HEK293 (cell line): ENCODE data around the gene TLE3.

Experiments
- BCL11B ChIP-seq: fragments of 450-650 bp; formaldehyde crosslinking; IDR thresholded peaks from 2 replicates; pipeline ENCODE4 v1.5.1; 2016; ENCODE audit warnings: low read depth, missing biosample characterization, missing genetic modification characterization
- MYNN ChIP-seq: fragments of 450-650 bp; formaldehyde crosslinking; IDR thresholded peaks from 2 replicates; pipeline ENCODE4 v1.5.1; 2016; ENCODE audit warnings: missing biosample characterization, missing genetic modification characterization, borderline replicate concordance
- TRIM28 ChIP-seq: IDR thresholded peaks from 2 replicates; pipeline ENCODE4 v1.6.1; 2011; ENCODE audit warnings: low read length, control low read depth, borderline replicate concordance
- ZFP3 ChIP-seq: fragments of 450-650 bp; formaldehyde crosslinking; IDR thresholded peaks from 2 replicates; pipeline ENCODE4 v1.5.1; 2016; ENCODE audit warnings: low read depth, missing biosample characterization, missing genetic modification characterization
- ZFP41 ChIP-seq: fragments of 450-650 bp; formaldehyde crosslinking; IDR thresholded peaks from 2 replicates; pipeline ENCODE4 v1.5.1; 2016; ENCODE audit warnings: missing biosample characterization, missing genetic modification characterization, borderline replicate concordance
- ZNF394 ChIP-seq: fragments of 450-650 bp; formaldehyde crosslinking; IDR thresholded peaks from 2 replicates; pipeline ENCODE4 v1.5.1; 2016; ENCODE audit warnings: missing biosample characterization, missing genetic modification characterization, mild to moderate bottlenecking, moderate library complexity, borderline replicate concordance
- ZNF423 ChIP-seq: fragments of 450-650 bp; formaldehyde crosslinking; IDR thresholded peaks from 2 replicates; pipeline ENCODE4 v1.5.1; 2016; ENCODE audit warnings: missing biosample characterization, missing genetic modification characterization
- ZNF510 ChIP-seq: fragments of 450-650 bp; formaldehyde crosslinking; IDR thresholded peaks from 2 replicates; pipeline ENCODE4 v1.5.1; 2018; ENCODE audit warnings: mild to moderate bottlenecking, missing genetic modification characterization, missing biosample characterization; ENCODE audit not compliant: insufficient replicate concordance
- ZNF76 ChIP-seq: fragments of 450-650 bp; formaldehyde crosslinking; IDR thresholded peaks from 2 replicates; pipeline ENCODE4; 2016; ENCODE audit warnings: low read depth, missing biosample characterization, missing genetic modification characterization, borderline replicate concordance
- ZNF785 ChIP-seq: fragments of 450-650 bp; formaldehyde crosslinking; IDR thresholded peaks from 2 replicates; pipeline ENCODE4 v1.5.1; 2016; ENCODE audit warnings: missing biosample characterization, missing genetic modification characterization
- TF ChIP-seq, protein P1 (sequence below): fragments of 450-650 bp; formaldehyde crosslinking; IDR thresholded peaks from 2 replicates; pipeline ENCODE4 v1.5.1; 2016; ENCODE audit warnings: missing biosample characterization, missing genetic modification characterization
- TF ChIP-seq, protein P2 (sequence below): fragments of 450-650 bp; formaldehyde crosslinking; IDR thresholded peaks from 2 replicates; pipeline ENCODE4 v1.5.1; 2016; ENCODE audit warnings: missing biosample characterization, missing genetic modification characterization
- TF ChIP-seq, protein P3 (sequence below): sonication (generic); formaldehyde crosslinking; IDR thresholded peaks from 2 replicates; pipeline ENCODE4 v1.8.1; 2022; ENCODE audit warnings: mild to moderate bottlenecking, moderate library complexity, missing genetic modification reagents

DNA sequence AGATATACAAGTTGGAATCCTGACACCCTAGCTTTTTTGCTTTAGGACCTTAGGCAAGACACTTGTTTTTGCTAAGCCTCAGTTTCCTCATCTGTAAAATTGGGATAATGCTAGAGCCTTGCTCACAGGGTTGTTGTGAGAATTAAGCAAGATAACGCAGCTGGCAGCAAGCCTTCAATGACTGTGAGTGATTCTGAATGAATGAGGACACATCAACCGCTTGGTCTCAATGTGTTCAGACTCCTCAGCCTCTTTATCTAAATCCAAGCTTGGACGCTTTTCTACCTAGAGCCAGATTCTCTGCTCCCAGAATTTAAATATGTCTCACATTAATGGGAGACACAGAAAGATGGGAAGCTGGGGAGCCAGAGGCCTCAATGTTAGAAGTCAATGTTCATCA lies 11.8 kb upstream of the TLE3 start:
- TF ChIP-seq ZNF394 (tag by site-specific recombination) (no peak), TRIM28 (no peak), ZNF423 (tag by site-specific recombination) (no peak), BCL11B (tag by site-specific recombination) (no peak), ZNF510 (tag by site-specific recombination) (no peak), MYNN (tag by site-specific recombination) (no peak), ZNF76 (tag by site-specific recombination) (no peak), ZFP41 (tag by site-specific recombination) (no peak), ZNF785 (tag by site-specific recombination) (no peak), ZFP3 (tag by site-specific recombination) (no peak)
- TF ChIP-seq, protein P1, sequence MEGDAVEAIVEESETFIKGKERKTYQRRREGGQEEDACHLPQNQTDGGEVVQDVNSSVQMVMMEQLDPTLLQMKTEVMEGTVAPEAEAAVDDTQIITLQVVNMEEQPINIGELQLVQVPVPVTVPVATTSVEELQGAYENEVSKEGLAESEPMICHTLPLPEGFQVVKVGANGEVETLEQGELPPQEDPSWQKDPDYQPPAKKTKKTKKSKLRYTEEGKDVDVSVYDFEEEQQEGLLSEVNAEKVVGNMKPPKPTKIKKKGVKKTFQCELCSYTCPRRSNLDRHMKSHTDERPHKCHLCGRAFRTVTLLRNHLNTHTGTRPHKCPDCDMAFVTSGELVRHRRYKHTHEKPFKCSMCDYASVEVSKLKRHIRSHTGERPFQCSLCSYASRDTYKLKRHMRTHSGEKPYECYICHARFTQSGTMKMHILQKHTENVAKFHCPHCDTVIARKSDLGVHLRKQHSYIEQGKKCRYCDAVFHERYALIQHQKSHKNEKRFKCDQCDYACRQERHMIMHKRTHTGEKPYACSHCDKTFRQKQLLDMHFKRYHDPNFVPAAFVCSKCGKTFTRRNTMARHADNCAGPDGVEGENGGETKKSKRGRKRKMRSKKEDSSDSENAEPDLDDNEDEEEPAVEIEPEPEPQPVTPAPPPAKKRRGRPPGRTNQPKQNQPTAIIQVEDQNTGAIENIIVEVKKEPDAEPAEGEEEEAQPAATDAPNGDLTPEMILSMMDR (tag by site-specific recombination), result no peak
- TF ChIP-seq, protein P2, sequence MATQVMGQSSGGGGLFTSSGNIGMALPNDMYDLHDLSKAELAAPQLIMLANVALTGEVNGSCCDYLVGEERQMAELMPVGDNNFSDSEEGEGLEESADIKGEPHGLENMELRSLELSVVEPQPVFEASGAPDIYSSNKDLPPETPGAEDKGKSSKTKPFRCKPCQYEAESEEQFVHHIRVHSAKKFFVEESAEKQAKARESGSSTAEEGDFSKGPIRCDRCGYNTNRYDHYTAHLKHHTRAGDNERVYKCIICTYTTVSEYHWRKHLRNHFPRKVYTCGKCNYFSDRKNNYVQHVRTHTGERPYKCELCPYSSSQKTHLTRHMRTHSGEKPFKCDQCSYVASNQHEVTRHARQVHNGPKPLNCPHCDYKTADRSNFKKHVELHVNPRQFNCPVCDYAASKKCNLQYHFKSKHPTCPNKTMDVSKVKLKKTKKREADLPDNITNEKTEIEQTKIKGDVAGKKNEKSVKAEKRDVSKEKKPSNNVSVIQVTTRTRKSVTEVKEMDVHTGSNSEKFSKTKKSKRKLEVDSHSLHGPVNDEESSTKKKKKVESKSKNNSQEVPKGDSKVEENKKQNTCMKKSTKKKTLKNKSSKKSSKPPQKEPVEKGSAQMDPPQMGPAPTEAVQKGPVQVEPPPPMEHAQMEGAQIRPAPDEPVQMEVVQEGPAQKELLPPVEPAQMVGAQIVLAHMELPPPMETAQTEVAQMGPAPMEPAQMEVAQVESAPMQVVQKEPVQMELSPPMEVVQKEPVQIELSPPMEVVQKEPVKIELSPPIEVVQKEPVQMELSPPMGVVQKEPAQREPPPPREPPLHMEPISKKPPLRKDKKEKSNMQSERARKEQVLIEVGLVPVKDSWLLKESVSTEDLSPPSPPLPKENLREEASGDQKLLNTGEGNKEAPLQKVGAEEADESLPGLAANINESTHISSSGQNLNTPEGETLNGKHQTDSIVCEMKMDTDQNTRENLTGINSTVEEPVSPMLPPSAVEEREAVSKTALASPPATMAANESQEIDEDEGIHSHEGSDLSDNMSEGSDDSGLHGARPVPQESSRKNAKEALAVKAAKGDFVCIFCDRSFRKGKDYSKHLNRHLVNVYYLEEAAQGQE (tag by site-specific recombination), result no peak
- TF ChIP-seq, protein P3, sequence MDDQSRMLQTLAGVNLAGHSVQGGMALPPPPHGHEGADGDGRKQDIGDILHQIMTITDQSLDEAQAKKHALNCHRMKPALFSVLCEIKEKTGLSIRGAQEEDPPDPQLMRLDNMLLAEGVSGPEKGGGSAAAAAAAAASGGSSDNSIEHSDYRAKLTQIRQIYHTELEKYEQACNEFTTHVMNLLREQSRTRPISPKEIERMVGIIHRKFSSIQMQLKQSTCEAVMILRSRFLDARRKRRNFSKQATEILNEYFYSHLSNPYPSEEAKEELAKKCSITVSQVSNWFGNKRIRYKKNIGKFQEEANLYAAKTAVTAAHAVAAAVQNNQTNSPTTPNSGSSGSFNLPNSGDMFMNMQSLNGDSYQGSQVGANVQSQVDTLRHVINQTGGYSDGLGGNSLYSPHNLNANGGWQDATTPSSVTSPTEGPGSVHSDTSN (CRISPR knock-in tag), result no peak
